Ascending aorta (tissue), 2 donors: Measurements from ENCODE around the gene USP51. TPM values are rescaled to one million over a fixed set of nuclear protein-coding genes. Genes with fewer than 3 reads are reported as not detected.
"Not testable (repeated sequence)": the region's sequence is repeated elsewhere in the genome, so short reads cannot be mapped to it uniquely, and the experiment has no call there.

Experiments
- DNase-seq, 2 donors: peaks; one replicate each; pipeline ENCODE4 v3.0.0-alpha.2; 2019; ENCODE audit warnings: low spot score in 2 of 2
- H3K27ac ChIP-seq, 2 donors: fragments of 200-600 bp; sonication (generic); one replicate each; pipeline ENCODE4 v1.5.1; 2016 to 2017; ENCODE audit warnings: mild to moderate bottlenecking in 1 of 2
- H3K27me3 ChIP-seq: fragments of 200-600 bp; sonication (generic); one replicate; pipeline ENCODE4 v1.5.1; 2017
- H3K36me3 ChIP-seq, 2 donors: fragments of 200-600 bp; sonication (generic); one replicate each; pipeline ENCODE4 v1.5.1; 2016
- H3K4me1 ChIP-seq, 2 donors: fragments of 200-600 bp; sonication (generic); one replicate each; pipeline ENCODE4 v1.5.1; 2016 to 2017; ENCODE audit warnings: mild to moderate bottlenecking in 1 of 2
- H3K4me3 ChIP-seq, 2 donors: fragments of 200-600 bp; sonication (generic); one replicate each; pipeline ENCODE4 v1.5.1; 2016 to 2017; ENCODE audit warnings: mild to moderate bottlenecking in 1 of 2
- H3K9me3 ChIP-seq, 2 donors: fragments of 200-600 bp; sonication (generic); one replicate each; pipeline ENCODE4 v1.5.1; 2016
- CTCF ChIP-seq, 3 experiments: fragments of 200-600 bp in 2 of 3; fragments of 450-650 bp in 1 of 3; sonication (generic) in 2 of 3; IDR thresholded peaks; one replicate each; pipeline ENCODE4 v1.5.1; 2016 to 2019; ENCODE audit warnings: antibody characterized with exemption in 3 of 3, mild to moderate bottlenecking in 1 of 3, moderate library complexity in 1 of 3
- intact Hi-C: fragments of 100-400 bp; cut with DNase I; formaldehyde crosslinking; loops from one replicate; pipeline ENCODE4 v1.15.1; 2023
- total RNA-seq: library from RNA; depleted of rRNA; stranded (reverse); fragments of >200 nt; gene quantifications from one replicate; pipeline ENCODE4 v1.1.0, GENCODE V29; 2016

Gene USP51
- total RNA-seq = 9.0 TPM

GRCh38 chrX:55489314-55490009, at the start of gene USP51:
Gene USP51, minus strand, starts transcription at chrX:55489848. Its CDS starts 909 bp downstream, at chrX:55488939.
- H3K27me3 ChIP-seq = no peaks in the 10 kb centered on the region
- intact Hi-C loops = no loop called here
- H3K9me3 ChIP-seq = no peaks in the 10 kb centered on the region
- TF ChIP-seq CTCF (IDR thresholded peaks at IDR 0.05) = no peak
- H3K27ac ChIP-seq = peak within 1 kb of the TSS; percentile 91
- peak within 1 kb of the TSS; percentile 60 to 79 for H3K4me3 ChIP-seq
- no peaks in the 10 kb centered on the region for H3K4me1 ChIP-seq
- peak in 1 of 2 donors; percentile 72 for DNase-seq
- no peaks in the 10 kb centered on the region for H3K36me3 ChIP-seq

DNA sequence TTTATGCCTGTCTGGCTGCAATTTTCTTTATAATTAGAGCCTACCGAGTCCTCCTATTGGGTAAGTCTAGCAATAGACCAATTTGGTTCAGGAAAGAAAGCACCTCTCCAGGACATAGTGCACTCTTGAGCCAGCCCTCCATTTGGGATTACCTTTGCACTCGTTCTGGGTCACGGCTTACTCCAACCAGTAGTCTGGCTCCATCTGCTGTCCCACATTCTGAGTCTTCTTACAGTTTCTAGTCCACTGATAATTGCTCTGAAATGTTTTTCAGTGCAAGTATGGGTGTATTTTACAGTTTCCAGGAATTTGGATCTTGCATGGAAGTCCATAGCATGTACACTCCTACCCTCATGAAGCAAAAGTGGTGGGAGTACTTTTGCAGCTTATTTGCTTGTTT, 34.8 kb upstream of the USP51 start:
- no peak for TF ChIP-seq CTCF (IDR thresholded peaks at IDR 0.05)
- H3K9me3 ChIP-seq = no peaks in the 10 kb centered on the region
- no peaks in the 10 kb centered on the region for H3K4me1 ChIP-seq
- no peaks in the 10 kb centered on the region for H3K27me3 ChIP-seq
- intact Hi-C loops = no loop called here
- no peak overlapping the region for H3K4me3 ChIP-seq
- H3K27ac ChIP-seq = no peak overlapping the region
- no peak for DNase-seq
- H3K36me3 ChIP-seq = no peaks in the 10 kb centered on the region

DNA sequence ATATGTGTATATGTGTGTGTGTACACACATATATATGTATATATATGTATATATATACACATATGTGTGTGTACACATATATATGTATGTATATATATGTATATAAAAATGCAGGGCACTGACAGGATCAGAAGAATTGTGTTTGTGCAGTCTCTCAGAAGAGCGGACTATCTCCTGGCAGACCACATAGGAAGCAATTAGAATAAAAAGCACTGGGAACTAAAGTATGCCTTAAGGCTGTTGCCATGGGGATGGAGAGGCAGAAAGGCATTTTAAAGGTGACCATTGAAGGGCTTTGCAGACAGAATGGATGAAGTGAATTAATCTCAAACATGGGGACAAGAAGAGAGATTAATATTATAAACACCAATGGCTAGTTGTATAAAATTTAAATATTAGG, 33.7 kb upstream of the USP51 start:
- no peak for TF ChIP-seq CTCF (IDR thresholded peaks at IDR 0.05)
- Histone ChIP-seq H3K27ac (no peak overlapping the region), H3K4me3 (no peak overlapping the region), H3K4me1 (no peaks in the 10 kb centered on the region), H3K9me3 (no peaks in the 10 kb centered on the region), H3K36me3 (no peaks in the 10 kb centered on the region), H3K27me3 (no peaks in the 10 kb centered on the region)
- intact Hi-C loops = no loop called here
- no peak for DNase-seq

GRCh38 chrX:55522596-55523276, 33.1 kb upstream of the USP51 start:
- Histone ChIP-seq H3K27me3 (no peaks in the 10 kb centered on the region), H3K27ac (no peak overlapping the region), H3K4me1 (no peaks in the 10 kb centered on the region), H3K9me3 (no peaks in the 10 kb centered on the region), H3K4me3 (no peak overlapping the region), H3K36me3 (no peaks in the 10 kb centered on the region)
- TF ChIP-seq CTCF (IDR thresholded peaks at IDR 0.05) = no peak
- intact Hi-C loops = no loop called here
- no peak for DNase-seq

- intact Hi-C loops = no loop called here
- no peaks in the 10 kb centered on the region for H3K9me3 ChIP-seq
- no peak overlapping the region for H3K4me3 ChIP-seq
- no peaks in the 10 kb centered on the region for H3K4me1 ChIP-seq
- no peak overlapping the region for H3K27ac ChIP-seq
- H3K27me3 ChIP-seq = no peaks in the 10 kb centered on the region
- no peak for DNase-seq
- no peaks in the 10 kb centered on the region for H3K36me3 ChIP-seq
- TF ChIP-seq CTCF (IDR thresholded peaks at IDR 0.05) = no peak
Measured at GRCh38 chrX:55521687-55522086, 32.0 kb upstream of the USP51 start.

DNA sequence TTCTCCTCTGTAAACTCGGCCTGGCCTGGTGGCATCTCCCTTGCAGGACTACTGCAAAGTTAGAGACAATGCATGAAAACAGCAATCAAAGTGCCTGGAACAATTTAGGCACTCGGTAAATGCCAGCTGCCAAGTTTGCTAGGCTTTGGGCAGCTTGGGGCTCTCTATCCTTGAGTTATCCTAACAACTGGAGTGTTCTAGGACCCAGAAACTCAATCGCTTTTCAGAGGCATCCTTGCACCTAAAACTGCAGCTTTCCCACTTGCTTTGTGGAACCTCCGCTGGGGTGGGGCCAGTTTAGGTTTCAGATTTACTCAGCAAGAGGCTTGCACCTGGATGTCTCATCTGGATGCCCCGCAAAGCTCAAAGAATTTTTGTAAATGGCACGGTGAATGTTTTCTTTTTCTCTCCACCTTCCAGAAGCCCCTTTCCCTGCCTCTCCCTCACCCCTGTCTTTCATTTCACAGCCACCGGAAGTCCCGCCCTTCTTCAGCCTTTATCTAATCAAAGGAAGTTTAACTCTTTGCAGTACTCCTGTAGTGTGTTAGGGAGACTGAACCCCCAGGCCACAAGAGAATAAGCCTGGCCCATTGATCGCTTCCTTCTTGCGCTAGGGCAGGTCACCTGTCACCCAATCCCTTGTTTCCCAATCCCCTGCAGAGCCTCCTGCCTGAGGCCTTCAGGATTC, 27.3 kb upstream of the USP51 start:
- intact Hi-C loops, H3K4me1 ChIP-seq, H3K27me3 ChIP-seq, H3K36me3 ChIP-seq, DNase-seq, H3K9me3 ChIP-seq, H3K27ac ChIP-seq, H3K4me3 ChIP-seq: not testable (repeated sequence)

DNA sequence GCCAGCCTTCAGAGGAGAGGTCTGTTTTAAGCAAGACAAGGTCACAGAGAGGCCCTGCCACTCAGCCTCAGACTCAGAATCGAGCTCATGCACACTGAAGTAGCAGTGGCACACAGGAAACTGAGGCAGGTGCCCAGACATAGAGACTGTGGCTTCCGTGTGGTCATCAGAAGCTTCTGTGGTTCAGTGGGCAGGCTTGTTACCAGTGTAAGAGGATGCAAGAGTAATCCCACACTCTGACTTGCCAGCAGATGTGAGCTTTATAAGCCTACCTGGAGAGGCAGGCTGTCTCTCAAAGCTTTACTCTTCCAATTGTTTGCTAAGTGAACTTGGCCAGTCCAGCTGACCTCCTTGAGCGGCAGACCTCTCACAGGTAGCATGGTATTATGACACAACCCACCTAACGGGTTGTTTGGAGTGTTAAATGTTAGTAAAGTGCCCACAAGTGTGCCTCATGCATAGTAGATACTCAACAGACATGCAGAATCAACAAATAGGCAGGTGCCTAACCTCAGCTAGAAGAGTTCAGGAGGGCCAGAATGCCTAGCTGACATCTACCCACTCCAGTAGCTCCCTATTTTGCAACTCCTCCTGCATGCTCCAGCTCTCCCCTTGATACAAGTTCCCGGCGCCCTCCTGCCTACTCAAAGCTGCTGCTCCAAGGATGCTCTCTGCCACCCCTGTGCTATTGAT, 23.5 kb upstream of the USP51 start:
- H3K27me3 ChIP-seq, intact Hi-C loops, DNase-seq, H3K27ac ChIP-seq, H3K36me3 ChIP-seq, H3K4me3 ChIP-seq, H3K4me1 ChIP-seq, H3K9me3 ChIP-seq: not testable (repeated sequence)

DNA sequence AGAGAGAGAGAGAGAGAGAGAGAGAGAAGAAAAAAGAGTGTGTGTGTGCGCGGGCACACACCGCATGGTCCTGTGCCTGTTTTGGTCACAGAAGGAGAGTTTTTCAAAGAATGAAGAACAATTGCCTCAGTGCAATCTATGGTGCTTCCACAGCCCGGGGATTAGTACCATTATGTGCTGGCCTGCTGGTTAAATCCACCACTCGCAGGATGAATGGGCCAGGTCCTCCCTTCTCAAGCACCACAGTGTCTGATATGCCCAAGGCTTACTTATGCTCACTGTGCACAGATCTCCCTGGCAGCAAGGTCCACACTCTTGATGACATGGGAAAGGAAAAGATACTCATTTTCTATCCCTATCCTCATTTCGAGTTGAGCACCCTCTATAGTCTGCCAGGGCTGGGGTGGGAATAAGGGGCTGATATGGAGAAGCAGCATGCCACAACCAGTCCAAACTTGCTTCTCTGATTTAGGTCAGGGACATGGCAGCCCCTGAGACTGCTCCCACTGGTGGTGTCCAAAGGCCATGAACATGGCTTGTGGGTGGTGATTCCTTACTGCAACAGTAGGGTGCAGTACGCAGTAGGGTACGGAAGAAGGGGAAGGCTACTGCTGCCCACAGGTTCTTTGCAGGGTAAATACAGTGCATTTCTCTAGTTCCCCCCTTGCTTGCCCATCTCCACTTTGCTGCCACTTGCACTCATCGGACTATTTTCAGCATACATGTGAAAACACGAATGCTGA, 18.9 kb upstream of the USP51 start:
- H3K4me1 ChIP-seq, H3K27ac ChIP-seq, H3K9me3 ChIP-seq, H3K36me3 ChIP-seq, H3K4me3 ChIP-seq, H3K27me3 ChIP-seq, intact Hi-C loops, DNase-seq: not testable (repeated sequence)
